Mesenchymal stem cell (in vitro differentiated cells and primary cell): Measurements from ENCODE around the gene NET1.

Experiments
- DNase-seq: peaks from one replicate; pipeline ENCODE4 v3.0.0-alpha.2; 2013
- H2AFZ ChIP-seq: one replicate; pipeline ENCODE4 v1.6.1; 2013; ENCODE audit warnings: low read depth, mild to moderate bottlenecking, control low read depth, inconsistent platforms, low read length, moderate library complexity
- H2AK5ac ChIP-seq: 2 replicates; pipeline ENCODE4 v1.6.1; 2013; ENCODE audit warnings: low read length, moderate library complexity, mild to moderate bottlenecking, inconsistent platforms; ENCODE audit not compliant: severe bottlenecking
- H2BK120ac ChIP-seq: one replicate; pipeline ENCODE4 v1.6.1; 2013; ENCODE audit warnings: low read depth, mild to moderate bottlenecking, inconsistent platforms, low read length, moderate library complexity
- H2BK12ac ChIP-seq, 2 experiments: one replicate each; pipeline ENCODE4 v1.6.1; 2013; ENCODE audit warnings: inconsistent platforms in 2 of 2, low read length in 2 of 2, mild to moderate bottlenecking in 2 of 2, moderate library complexity in 2 of 2, control low read depth in 1 of 2
- H2BK15ac ChIP-seq: one replicate; pipeline ENCODE4 v1.6.1; 2013; ENCODE audit warnings: mild to moderate bottlenecking, low read depth, inconsistent platforms; ENCODE audit not compliant: poor library complexity, severe bottlenecking
- H2BK5ac ChIP-seq: 2 replicates; pipeline ENCODE4 v1.6.1; 2013; ENCODE audit warnings: low read depth, mild to moderate bottlenecking, low read length, control low read depth, inconsistent platforms; ENCODE audit not compliant: poor library complexity, severe bottlenecking
- H3K14ac ChIP-seq, 2 experiments: one replicate each; pipeline ENCODE4 v1.6.1; 2013; ENCODE audit warnings: inconsistent platforms in 2 of 2, low read length in 2 of 2, control low read depth in 1 of 2, mild to moderate bottlenecking in 1 of 2, moderate library complexity in 1 of 2
- H3K18ac ChIP-seq, 2 experiments: one replicate each; pipeline ENCODE4 v1.6.1; 2013; ENCODE audit warnings: inconsistent platforms in 2 of 2, low read length in 2 of 2, control low read depth in 1 of 2, low read depth in 1 of 2, mild to moderate bottlenecking in 1 of 2
- H3K23ac ChIP-seq, 2 experiments: one replicate each; pipeline ENCODE4 v1.6.1; 2013; ENCODE audit warnings: inconsistent platforms in 2 of 2, low read length in 2 of 2, mild to moderate bottlenecking in 2 of 2, moderate library complexity in 2 of 2, control low read depth in 1 of 2
- H3K27ac ChIP-seq: 2 replicates; pipeline ENCODE4 v1.5.1; 2013; ENCODE audit warnings: mild to moderate bottlenecking, moderate library complexity, low read length, control low read depth, inconsistent platforms; ENCODE audit not compliant: poor library complexity, severe bottlenecking
- H3K27me3 ChIP-seq, 2 experiments: 2 replicates each; pipeline versions ENCODE4 v1.6.1 to v1.7.0; 2013; ENCODE audit warnings: low read length in 2 of 2, mild to moderate bottlenecking in 2 of 2, moderate library complexity in 2 of 2, control low read depth in 1 of 2, inconsistent platforms in 1 of 2; ENCODE audit not compliant: control insufficient read depth in 1 of 2, insufficient read depth in 1 of 2
- H3K36me3 ChIP-seq, 2 experiments: 2 replicates each; pipeline versions ENCODE4 v1.6.1 to v1.7.0; 2013; ENCODE audit warnings: low read length in 2 of 2, control low read depth in 1 of 2, inconsistent platforms in 1 of 2, low read depth in 1 of 2, mild to moderate bottlenecking in 1 of 2; ENCODE audit not compliant: insufficient read depth in 2 of 2, control insufficient read depth in 1 of 2
- H3K4ac ChIP-seq, 2 experiments: one replicate each; pipeline ENCODE4 v1.6.1; 2013; ENCODE audit warnings: inconsistent platforms in 2 of 2, low read length in 2 of 2, mild to moderate bottlenecking in 2 of 2, moderate library complexity in 2 of 2, control low read depth in 1 of 2, low read depth in 1 of 2
- H3K4me1 ChIP-seq: 2 replicates; pipeline ENCODE4 v1.6.1; 2013; ENCODE audit warnings: low read depth, low read length, control low read depth; ENCODE audit not compliant: control insufficient read depth, insufficient read depth
- H3K4me2 ChIP-seq: 2 replicates; pipeline ENCODE4 v1.6.1; 2013; ENCODE audit warnings: low read length, mild to moderate bottlenecking, inconsistent platforms; ENCODE audit not compliant: poor library complexity, severe bottlenecking
- H3K4me3 ChIP-seq, 2 experiments: 2 replicates each; pipeline versions ENCODE4 v1.5.1 to v1.7.0; 2013; ENCODE audit warnings: low read length in 2 of 2, mild to moderate bottlenecking in 2 of 2, control low read depth in 1 of 2, low read depth in 1 of 2; ENCODE audit not compliant: insufficient read depth in 1 of 2
- H3K79me1 ChIP-seq: replicated peaks from 2 replicates; pipeline ENCODE4 v1.6.1; 2013; ENCODE audit warnings: mild to moderate bottlenecking, control low read depth, low read length, inconsistent platforms; ENCODE audit not compliant: poor library complexity, severe bottlenecking
- H3K9ac ChIP-seq: 2 replicates; pipeline ENCODE4 v1.7.0; 2013; ENCODE audit warnings: mild to moderate bottlenecking, low read length, moderate library complexity
- H3K9me3 ChIP-seq: 2 replicates; pipeline ENCODE4 v1.7.0; 2013; ENCODE audit warnings: mild to moderate bottlenecking, low read length; ENCODE audit not compliant: control insufficient read depth
- H4K8ac ChIP-seq: one replicate; pipeline ENCODE4 v1.6.1; 2013; ENCODE audit warnings: inconsistent platforms, mild to moderate bottlenecking, low read length, moderate library complexity
- H4K91ac ChIP-seq: one replicate; pipeline ENCODE4 v1.6.1; 2013; ENCODE audit warnings: mild to moderate bottlenecking, low read length, inconsistent platforms
- WGBS: methylation state at CpG from one replicate; pipeline ENCODE4 v1.1.7; 2013; ENCODE audit warnings: mixed read lengths; 5-methylcytosine and 5-hydroxymethylcytosine counted together

NET1 gene

GRCh38 chr10:5461203-5461588, 48.8 kb downstream of the NET1 start:
- no peak for DNase-seq

GRCh38 chr10:5461914-5462840, 49.8 kb downstream of the NET1 start:
- Histone ChIP-seq H3K18ac (no peak overlapping the region), H3K27ac (peak overlapping the region; percentile 27), H3K4me2 (no peak overlapping the region), H2AFZ (no peak overlapping the region), H2BK15ac (no peak overlapping the region), H3K36me3 (peaks cover 3 to 31% of the 10 kb centered on the region in 2 experiments), H3K14ac (no peak overlapping the region), H2BK120ac (no peak overlapping the region), H4K8ac (no peak overlapping the region), H3K4ac (no peak overlapping the region), H2BK5ac (no peak overlapping the region), H2AK5ac (peak overlapping the region; percentile 9), H3K9me3 (no peaks in the 10 kb centered on the region), H3K4me3 (peak overlapping the region in 1 of 2 experiments; percentile 60), H2BK12ac (peak overlapping the region in 1 of 2 experiments; percentile 70), H4K91ac (no peak overlapping the region), H3K4me1 (peaks cover 15% of the 10 kb centered on the region), H3K9ac (peak overlapping the region; percentile 64), H3K79me1 (no peaks in the 10 kb centered on the region), H3K27me3 (no peaks in the 10 kb centered on the region), H3K23ac (no peak overlapping the region)
- 72% methylated on average over 17 of the region's 17 CpGs for WGBS
- no peak for DNase-seq

More at GRCh38 chr10:5461203-5461588, 48.8 kb downstream of the NET1 start:
- Histone ChIP-seq H3K4me3 (peak overlapping the region in 1 of 2 experiments; percentile 60), H3K79me1 (peaks cover 4% of the 10 kb centered on the region), H2BK15ac (no peak overlapping the region), H2BK12ac (no peak overlapping the region), H3K4me2 (no peak overlapping the region), H4K8ac (no peak overlapping the region), H3K4me1 (peaks cover 7% of the 10 kb centered on the region), H2AFZ (no peak overlapping the region), H3K36me3 (peaks cover 8 to 41% of the 10 kb centered on the region in 2 experiments), H3K27me3 (no peaks in the 10 kb centered on the region), H3K18ac (no peak overlapping the region), H3K14ac (no peak overlapping the region), H3K27ac (no peak overlapping the region), H2BK120ac (no peak overlapping the region), H3K9me3 (no peaks in the 10 kb centered on the region), H3K9ac (peak overlapping the region; percentile 64), H3K23ac (no peak overlapping the region), H2BK5ac (no peak overlapping the region), H2AK5ac (no peak overlapping the region), H4K91ac (no peak overlapping the region), H3K4ac (no peak overlapping the region)
- WGBS, result 75% methylated on average over 1 of the region's 4 CpGs

GRCh38 chr10:5462841-5463293, 50.5 kb downstream of the NET1 start:
- WGBS, result 87% methylated on average over 7 of the region's 7 CpGs

DNA sequence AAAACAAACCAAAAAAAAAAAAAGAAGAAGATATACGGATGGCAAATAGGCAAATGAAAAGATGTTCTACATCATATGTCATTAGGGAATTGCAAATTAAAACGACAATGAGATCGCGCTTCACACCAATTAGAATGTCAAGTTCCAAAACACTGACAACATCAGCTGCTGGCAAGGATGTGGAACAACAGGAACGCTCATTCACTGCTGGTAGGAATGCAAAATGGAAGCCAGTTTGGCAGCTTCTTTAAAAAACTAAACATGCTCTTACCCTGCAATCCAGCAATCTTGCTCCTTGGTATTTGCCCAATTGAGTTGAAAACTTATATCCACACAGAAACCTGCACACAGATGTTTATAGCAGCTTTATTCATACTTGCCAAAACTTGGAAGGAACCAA, 52.2 kb downstream of the NET1 start:
- Histone ChIP-seq H3K23ac (no peak overlapping the region), H4K8ac (no peak overlapping the region), H2BK5ac (no peak overlapping the region), H3K9me3 (peaks cover 10% of the 10 kb centered on the region), H4K91ac (no peak overlapping the region), H3K4ac (no peak overlapping the region), H3K4me1 (peaks cover 22% of the 10 kb centered on the region), H3K4me3 (no peak overlapping the region), H2AFZ (no peak overlapping the region), H2BK12ac (no peak overlapping the region), H3K18ac (no peak overlapping the region), H3K4me2 (no peak overlapping the region), H3K27me3 (no peaks in the 10 kb centered on the region), H3K14ac (no peak overlapping the region), H3K36me3 (peaks cover 3 to 9% of the 10 kb centered on the region in 2 experiments), H2BK15ac (no peak overlapping the region), H3K79me1 (no peaks in the 10 kb centered on the region), H2AK5ac (no peak overlapping the region), H2BK120ac (no peak overlapping the region), H3K9ac (no peak overlapping the region), H3K27ac (no peak overlapping the region)
- WGBS, result 87% methylated on average over 5 of the region's 5 CpGs
- no peak for DNase-seq

More at GRCh38 chr10:5462841-5463293, 50.5 kb downstream of the NET1 start:
- Histone ChIP-seq H3K4me1 (peaks cover 19% of the 10 kb centered on the region), H2AFZ (no peak overlapping the region), H3K23ac (no peak overlapping the region), H2BK120ac (no peak overlapping the region), H3K4ac (no peak overlapping the region), H4K8ac (no peak overlapping the region), H3K9ac (no peak overlapping the region), H3K27ac (no peak overlapping the region), H3K79me1 (no peaks in the 10 kb centered on the region), H2AK5ac (no peak overlapping the region), H3K14ac (no peak overlapping the region), H3K9me3 (no peaks in the 10 kb centered on the region), H2BK12ac (peak overlapping the region in 1 of 2 experiments; percentile 23), H3K4me3 (no peak overlapping the region), H3K4me2 (no peak overlapping the region), H2BK5ac (no peak overlapping the region), H2BK15ac (no peak overlapping the region), H3K18ac (no peak overlapping the region), H4K91ac (no peak overlapping the region), H3K36me3 (peaks cover 3 to 26% of the 10 kb centered on the region in 2 experiments), H3K27me3 (no peaks in the 10 kb centered on the region)
- no peak for DNase-seq
